Mucosa of stomach (tissue), 1 donor: ENCODE measurements around the gene AIFM3.
A peak's percentile ranks its signal among the peaks of the same experiment; 100 is the strongest.
"Not testable (repeated sequence)": the region's sequence is repeated elsewhere in the genome, so short reads cannot be mapped to it uniquely, and the experiment has no call there.

Experiments used
- H3K27me3 ChIP-seq: one replicate; pipeline ENCODE4 v1.7.0; 2013; ENCODE audit warnings: mild to moderate bottlenecking, low read length; ENCODE audit not compliant: control insufficient read depth, insufficient read depth
- H3K36me3 ChIP-seq: one replicate; pipeline ENCODE4 v1.7.0; 2013; ENCODE audit warnings: low read length; ENCODE audit not compliant: control insufficient read depth, insufficient read depth
- H3K4me1 ChIP-seq: one replicate; pipeline ENCODE4 v1.7.0; 2013; ENCODE audit warnings: mild to moderate bottlenecking, low read length; ENCODE audit not compliant: control insufficient read depth, insufficient read depth
- H3K4me3 ChIP-seq: one replicate; pipeline ENCODE4 v1.7.0; 2013; ENCODE audit warnings: low read length
- H3K9ac ChIP-seq: one replicate; pipeline ENCODE4 v1.7.0; 2013; ENCODE audit warnings: mild to moderate bottlenecking, low read length, moderate library complexity
- H3K9me3 ChIP-seq: one replicate; pipeline ENCODE4 v1.7.0; 2013; ENCODE audit warnings: mild to moderate bottlenecking, low read length, moderate library complexity; ENCODE audit not compliant: control insufficient read depth
- donor health status: Pancreatic carcinoma.

The AIFM3 gene

GRCh38 chr22:21000207-21000986 lies 33.3 kb downstream of the AIFM3 start:
- peak overlapping the region; percentile 70 for H3K4me3 ChIP-seq
- H3K36me3 ChIP-seq, result peaks cover 19% of the 10 kb centered on the region
- no peaks in the 10 kb centered on the region for H3K27me3 ChIP-seq
- H3K9me3 ChIP-seq, result no peaks in the 10 kb centered on the region
- H3K9ac ChIP-seq, result peak overlapping the region; percentile 91
- peaks cover 36% of the 10 kb centered on the region for H3K4me1 ChIP-seq

GRCh38 chr22:21000987-21001600 lies 34.0 kb downstream of the AIFM3 start:
- peaks cover 36% of the 10 kb centered on the region for H3K4me1 ChIP-seq
- peak overlapping the region; percentile 70 for H3K4me3 ChIP-seq
- H3K9ac ChIP-seq, result peak overlapping the region; percentile 91
- H3K36me3 ChIP-seq, result peaks cover 19% of the 10 kb centered on the region
- no peaks in the 10 kb centered on the region for H3K9me3 ChIP-seq
- no peaks in the 10 kb centered on the region for H3K27me3 ChIP-seq

GRCh38 chr22:21001601-21002325 lies 34.7 kb downstream of the AIFM3 start, which contains the start of gene THAP7:
Gene THAP7 (minus strand): TSS chr22:21002118. CDS start chr22:21001911, 207 bp downstream.
- peak within 1 kb of the TSS; percentile 70 for H3K4me3 ChIP-seq
- peaks cover 17% of the 10 kb centered on the region for H3K36me3 ChIP-seq
- H3K9me3 ChIP-seq, result no peaks in the 10 kb centered on the region
- no peaks in the 10 kb centered on the region for H3K27me3 ChIP-seq
- H3K4me1 ChIP-seq, result peaks cover 36% of the 10 kb centered on the region
- peak within 1 kb of the TSS; percentile 91 for H3K9ac ChIP-seq

GRCh38 chr22:21003782-21004181 lies 36.7 kb downstream of the AIFM3 start:
- no peak overlapping the region for H3K9ac ChIP-seq
- no peaks in the 10 kb centered on the region for H3K9me3 ChIP-seq
- H3K27me3 ChIP-seq, result no peaks in the 10 kb centered on the region
- no peak overlapping the region for H3K4me3 ChIP-seq
- H3K4me1 ChIP-seq, result peaks cover 36% of the 10 kb centered on the region
- H3K36me3 ChIP-seq, result peaks cover 7% of the 10 kb centered on the region

GRCh38 chr22:21009208-21009607 lies 42.2 kb downstream of the AIFM3 start:
- not testable (repeated sequence) for H3K27me3 ChIP-seq, H3K4me1 ChIP-seq, H3K36me3 ChIP-seq, H3K4me3 ChIP-seq, H3K9ac ChIP-seq, H3K9me3 ChIP-seq

GRCh38 chr22:21009638-21010425 lies 42.8 kb downstream of the AIFM3 start:
- Histone ChIP-seq H3K9ac (no peak overlapping the region), H3K4me1 (peaks cover 13% of the 10 kb centered on the region), H3K9me3 (no peaks in the 10 kb centered on the region), H3K27me3 (no peaks in the 10 kb centered on the region), H3K36me3 (no peaks in the 10 kb centered on the region), H3K4me3 (no peak overlapping the region)

GRCh38 chr22:21010426-21011113 lies 43.5 kb downstream of the AIFM3 start:
- Histone ChIP-seq H3K4me3 (no peak overlapping the region), H3K9ac (no peak overlapping the region), H3K27me3 (no peaks in the 10 kb centered on the region), H3K36me3 (no peaks in the 10 kb centered on the region), H3K9me3 (no peaks in the 10 kb centered on the region), H3K4me1 (peaks cover 21% of the 10 kb centered on the region)

GRCh38 chr22:21012446-21013407 lies 45.7 kb downstream of the AIFM3 start:
- no peak overlapping the region for H3K9ac ChIP-seq
- H3K9me3 ChIP-seq, result no peaks in the 10 kb centered on the region
- no peak overlapping the region for H3K4me3 ChIP-seq
- no peaks in the 10 kb centered on the region for H3K27me3 ChIP-seq
- H3K4me1 ChIP-seq, result peaks cover 23% of the 10 kb centered on the region
- no peaks in the 10 kb centered on the region for H3K36me3 ChIP-seq

- Histone ChIP-seq H3K4me1 (peaks cover 23% of the 10 kb centered on the region), H3K4me3 (peak overlapping the region; percentile 60), H3K27me3 (no peaks in the 10 kb centered on the region), H3K36me3 (no peaks in the 10 kb centered on the region), H3K9me3 (no peaks in the 10 kb centered on the region), H3K9ac (peak overlapping the region; percentile 41)
These were observed 46.7 kb downstream of the AIFM3 start for GRCh38 chr22:21013657-21014201.

- Histone ChIP-seq H3K36me3 (no peaks in the 10 kb centered on the region), H3K27me3 (no peaks in the 10 kb centered on the region), H3K4me1 (peaks cover 23% of the 10 kb centered on the region), H3K9ac (peak overlapping the region; percentile 41), H3K9me3 (no peaks in the 10 kb centered on the region), H3K4me3 (peak overlapping the region; percentile 60)
These were observed 47.2 kb downstream of the AIFM3 start for GRCh38 chr22:21014202-21014725.
